Common myeloid progenitor, CD34-positive (primary cell): ENCODE data around the gene HOXC9.

Source experiments
- CTCF ChIA-PET: fragments of 350-600 bp; sonication (Branson Sonifier 250); formaldehyde crosslinking; loops from one replicate; lab custom pipeline; 2021; ENCODE audit warnings: antibody characterized with exemption; lab: Charles Lee
- POLR2A ChIA-PET: fragments of 350-600 bp; sonication (Branson Sonifier 250); formaldehyde crosslinking; loops from one replicate; lab custom pipeline; 2021; ENCODE audit warnings: antibody characterized with exemption; lab: Charles Lee
- DNase-seq, 3 donors: peaks; one replicate each; pipeline versions ENCODE4 v3.0.0 to v3.0.0-alpha.2; 2013
- H3K27ac ChIP-seq, 2 experiments: 1 replicate in 1 of 2; 2 replicates in 1 of 2; pipeline ENCODE4 v1.7.0; 2013; ENCODE audit warnings: inconsistent platforms in 2 of 2, low read length in 2 of 2, mild to moderate bottlenecking in 2 of 2, low read depth in 1 of 2, moderate library complexity in 1 of 2; ENCODE audit not compliant: severe bottlenecking in 2 of 2, insufficient read depth in 1 of 2, poor library complexity in 1 of 2
- H3K27me3 ChIP-seq, 5 experiments: replicated peaks in 2 of 5; 1 replicate in 3 of 5; 2 replicates in 2 of 5; pipeline versions ENCODE4 v1.6.1 to v1.7.0; 2013; ENCODE audit warnings: low read length in 4 of 5, mild to moderate bottlenecking in 2 of 5, moderate library complexity in 2 of 5, inconsistent platforms in 1 of 5; ENCODE audit not compliant: insufficient read depth in 5 of 5, control insufficient read depth in 4 of 5
- H3K36me3 ChIP-seq, 4 experiments: 1 replicate in 2 of 4; 2 replicates in 2 of 4; pipeline versions ENCODE4 v1.6.1 to v1.7.0; 2013; ENCODE audit warnings: low read length in 3 of 4, control low read depth in 1 of 4, mild to moderate bottlenecking in 1 of 4; ENCODE audit not compliant: control insufficient read depth in 4 of 4, insufficient read depth in 4 of 4
- H3K4me1 ChIP-seq, 4 experiments: 1 replicate in 3 of 4; 2 replicates in 1 of 4; pipeline versions ENCODE4 v1.6.1 to v1.7.1; 2013; ENCODE audit warnings: low read length in 3 of 4, mild to moderate bottlenecking in 3 of 4, control low read depth in 1 of 4, inconsistent platforms in 1 of 4, moderate library complexity in 1 of 4; ENCODE audit not compliant: control insufficient read depth in 4 of 4, insufficient read depth in 4 of 4; ENCODE audit errors: control extremely low read depth in 1 of 4
- H3K4me3 ChIP-seq, 7 experiments: 1 replicate in 4 of 7; 2 replicates in 3 of 7; pipeline versions ENCODE4 v1.5.1 to v1.7.0; 2013; ENCODE audit warnings: mild to moderate bottlenecking in 7 of 7, low read length in 6 of 7, moderate library complexity in 6 of 7, inconsistent platforms in 2 of 7, low read depth in 2 of 7, control low read depth in 1 of 7; ENCODE audit not compliant: insufficient read depth in 4 of 7, control insufficient read depth in 1 of 7; ENCODE audit errors: extremely low read depth in 1 of 7
- H3K9me3 ChIP-seq, 5 experiments: 1 replicate in 4 of 5; 2 replicates in 1 of 5; pipeline versions ENCODE4 v1.6.1 to v1.7.1; 2013; ENCODE audit warnings: low read length in 4 of 5, mild to moderate bottlenecking in 2 of 5, inconsistent platforms in 1 of 5, low read depth in 1 of 5, moderate library complexity in 1 of 5; ENCODE audit not compliant: control insufficient read depth in 4 of 5, insufficient read depth in 2 of 5; ENCODE audit errors: control extremely low read depth in 1 of 5
- WGBS: methylation state at CpG from one replicate; pipeline ENCODE4 v1.1.5; 2013; ENCODE audit not compliant: insufficient coverage; 5-methylcytosine and 5-hydroxymethylcytosine counted together

HOXC9 gene

DNA sequence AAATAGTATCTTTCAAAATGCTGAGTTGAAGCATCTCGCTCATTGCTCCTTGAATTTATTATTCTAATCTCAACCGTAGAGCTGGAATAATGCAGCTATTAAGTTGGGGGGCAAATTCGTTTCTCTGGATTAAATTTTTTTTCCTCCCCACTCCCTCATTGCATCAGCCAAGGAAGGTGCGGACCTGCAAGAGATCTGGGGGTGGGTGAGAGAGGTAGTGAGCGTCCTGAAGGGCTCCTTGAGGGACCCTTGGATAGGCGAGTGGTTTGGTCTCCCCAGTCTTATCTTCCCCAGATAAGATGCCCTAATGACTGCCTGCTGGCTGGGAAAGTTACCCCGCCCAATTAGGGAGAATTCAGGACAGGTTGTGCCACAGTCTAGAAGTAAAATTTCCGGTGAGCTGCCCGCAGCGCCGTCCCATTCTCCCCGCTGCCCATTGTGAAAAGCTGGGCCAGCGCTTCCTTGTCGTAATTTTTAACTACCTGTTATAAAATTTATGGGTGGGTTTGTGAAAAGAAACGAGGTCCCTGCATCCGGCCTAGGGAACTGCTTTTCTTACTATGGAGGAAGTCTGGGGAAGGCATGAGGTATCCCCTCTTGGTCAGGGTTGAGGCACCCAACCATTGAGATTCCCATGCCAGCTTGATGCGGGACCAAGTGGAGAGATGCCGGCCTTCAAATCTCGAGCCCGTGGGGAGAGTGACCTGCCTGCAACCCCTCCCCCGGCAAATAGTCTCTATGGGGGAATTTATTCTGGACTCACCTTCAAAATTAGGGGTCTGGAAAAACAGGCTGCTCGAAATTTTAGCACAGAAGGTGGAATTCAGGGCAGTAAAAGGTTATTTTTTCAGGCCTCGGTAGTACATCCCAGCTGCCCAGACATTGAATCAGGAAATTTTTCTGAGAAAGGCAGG lies 15.3 kb downstream of the HOXC9 start:
- Histone ChIP-seq H3K27me3 (peaks cover 8 to 97% (median 58%) of the 10 kb centered on the region in 5 experiments), H3K4me3 (no peak overlapping the region), H3K4me1 (peaks cover 0 to 19% (median 9%) of the 10 kb centered on the region in 4 experiments), H3K27ac (no peak overlapping the region), H3K36me3 (no peaks in the 10 kb centered on the region), H3K9me3 (peaks cover 0 to 4% (median 0%) of the 10 kb centered on the region in 5 experiments)
- ChIA-PET POLR2A (no interaction called here), CTCF (interaction anchor here (0.6 to 2.6 kb wide), 12 partner anchors 9 to 199 kb away, joined by 4 to 7 read pairs (median 4); partner anchors contain the start of genes HOXC5 and SMUG1)
- DNase-seq, result no peak
- 6% methylated on average over 14 of the region's 23 CpGs for WGBS

DNA sequence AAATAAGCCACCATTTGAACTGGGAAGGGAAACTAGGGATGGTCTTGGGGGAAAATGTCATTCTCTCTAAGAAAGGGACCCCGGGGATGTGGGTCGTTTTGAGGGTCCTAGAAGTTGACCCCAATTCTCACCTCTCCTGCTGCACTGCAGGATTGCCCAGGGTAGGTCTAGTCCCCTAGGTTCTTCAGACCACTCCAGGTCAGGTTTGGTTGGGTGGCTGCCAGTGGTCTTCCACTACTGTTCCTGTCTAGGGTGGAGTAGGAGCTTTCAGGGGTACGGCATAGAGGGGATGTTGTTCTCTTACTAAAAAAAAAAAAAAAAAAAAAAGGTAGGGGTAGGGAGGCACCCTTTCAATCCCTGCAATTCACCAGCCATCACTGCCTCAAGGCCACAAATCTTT lies 16.1 kb downstream of the HOXC9 start:
- H3K27me3 ChIP-seq, result peaks cover 4 to 97% (median 57%) of the 10 kb centered on the region in 5 experiments
- no peaks in the 10 kb centered on the region for H3K36me3 ChIP-seq
- 6% methylated on average over 2 of the region's 3 CpGs for WGBS
- H3K27ac ChIP-seq, result no peak overlapping the region
- H3K4me1 ChIP-seq, result peaks cover 0 to 19% (median 9%) of the 10 kb centered on the region in 4 experiments
- H3K4me3 ChIP-seq, result no peak overlapping the region
- peaks cover 0 to 4% (median 0%) of the 10 kb centered on the region in 5 experiments for H3K9me3 ChIP-seq
- DNase-seq, result no peak
- CTCF ChIA-PET, result interaction anchor here (1.1 to 2.6 kb wide), 10 partner anchors 9 to 200 kb away, joined by 3 to 7 read pairs (median 4); partner anchors contain the start of genes HOXC5 and SMUG1
- POLR2A ChIA-PET, result no interaction called here

DNA sequence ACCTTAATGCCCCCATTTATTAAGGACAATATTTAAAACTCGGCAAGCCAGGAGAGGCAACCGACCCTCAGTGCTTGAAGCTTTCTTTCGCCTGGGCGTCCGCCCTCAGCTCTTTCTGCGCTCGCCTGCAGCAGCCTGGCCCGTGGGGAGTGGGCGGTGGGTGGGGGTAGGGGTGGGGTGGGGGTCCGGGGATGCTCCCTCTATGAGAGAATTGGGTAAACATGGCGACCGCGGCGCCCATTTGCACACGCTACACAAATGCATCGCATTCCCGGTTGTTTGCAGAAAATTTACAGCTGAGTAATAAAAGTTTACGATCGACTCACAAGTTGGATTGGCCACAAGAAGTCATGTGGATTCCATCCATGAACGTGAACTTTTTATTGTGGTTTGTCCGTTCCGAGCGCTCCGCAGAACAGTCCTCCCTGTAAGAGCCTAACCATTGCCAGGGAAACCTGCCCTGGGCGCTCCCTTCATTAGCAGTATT lies 16.6 kb downstream of the HOXC9 start:
- H3K27me3 ChIP-seq, result peaks cover 3 to 97% (median 59%) of the 10 kb centered on the region in 5 experiments
- H3K36me3 ChIP-seq, result no peaks in the 10 kb centered on the region
- POLR2A ChIA-PET, result no interaction called here
- 2% methylated on average over 14 of the region's 25 CpGs for WGBS
- DNase-seq, result no peak
- peaks cover 0 to 19% (median 9%) of the 10 kb centered on the region in 4 experiments for H3K4me1 ChIP-seq
- CTCF ChIA-PET, result interaction anchor here (0.8 to 2.6 kb wide), 10 partner anchors 10 to 200 kb away, joined by 3 to 7 read pairs (median 4); partner anchors contain the start of gene HOXC5
- no peak overlapping the region for H3K27ac ChIP-seq
- no peak overlapping the region for H3K4me3 ChIP-seq
- H3K9me3 ChIP-seq, result peaks cover 0 to 4% (median 0%) of the 10 kb centered on the region in 5 experiments

DNA sequence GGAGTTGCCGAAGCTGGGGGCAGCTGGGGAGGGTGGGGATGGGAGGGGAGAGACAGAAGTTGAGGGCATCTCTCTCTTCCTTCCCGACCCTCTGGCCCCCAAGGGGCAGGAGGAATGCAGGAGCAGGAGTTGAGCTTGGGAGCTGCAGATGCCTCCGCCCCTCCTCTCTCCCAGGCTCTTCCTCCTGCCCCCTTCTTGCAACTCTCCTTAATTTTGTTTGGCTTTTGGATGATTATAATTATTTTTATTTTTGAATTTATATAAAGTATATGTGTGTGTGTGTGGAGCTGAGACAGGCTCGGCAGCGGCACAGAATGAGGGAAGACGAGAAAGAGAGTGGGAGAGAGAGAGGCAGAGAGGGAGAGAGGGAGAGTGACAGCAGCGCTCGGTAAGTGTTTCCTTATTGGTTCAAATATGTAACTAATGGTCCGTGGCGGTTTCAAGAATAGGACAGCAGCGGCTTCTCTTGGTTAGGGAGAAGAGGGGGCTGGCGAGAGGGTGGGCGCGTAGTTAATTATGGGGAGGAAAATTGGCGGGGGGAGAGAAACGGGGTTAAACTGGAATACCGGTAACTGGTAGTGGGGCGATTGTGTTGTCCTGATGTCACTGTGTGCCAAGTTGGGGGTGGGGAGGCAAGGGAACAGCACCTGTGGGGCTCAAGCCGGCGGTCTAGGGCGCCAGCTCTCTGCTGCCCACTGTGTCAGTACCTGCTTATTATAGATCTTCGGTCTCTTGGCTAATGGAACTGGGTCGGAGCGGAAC lies 17.2 kb downstream of the HOXC9 start:
- Histone ChIP-seq H3K4me1 (peaks cover 0 to 19% (median 9%) of the 10 kb centered on the region in 4 experiments), H3K27me3 (peaks cover 4 to 99% (median 59%) of the 10 kb centered on the region in 5 experiments), H3K9me3 (peaks cover 0 to 4% (median 0%) of the 10 kb centered on the region in 5 experiments), H3K27ac (peak overlapping the region in 1 of 2 experiments; percentile 54), H3K4me3 (peak overlapping the region in 4 of 7 experiments; percentile 26 to 64 (median 43)), H3K36me3 (no peaks in the 10 kb centered on the region)
- POLR2A ChIA-PET, result no interaction called here
- DNase-seq, result no peak
- CTCF ChIA-PET, result interaction anchor here (0.8 to 2.6 kb wide), 9 partner anchors 10 to 199 kb away, joined by 3 to 7 read pairs (median 4); partner anchors contain the start of gene HOXC5
- 3% methylated on average over 16 of the region's 24 CpGs for WGBS

DNA sequence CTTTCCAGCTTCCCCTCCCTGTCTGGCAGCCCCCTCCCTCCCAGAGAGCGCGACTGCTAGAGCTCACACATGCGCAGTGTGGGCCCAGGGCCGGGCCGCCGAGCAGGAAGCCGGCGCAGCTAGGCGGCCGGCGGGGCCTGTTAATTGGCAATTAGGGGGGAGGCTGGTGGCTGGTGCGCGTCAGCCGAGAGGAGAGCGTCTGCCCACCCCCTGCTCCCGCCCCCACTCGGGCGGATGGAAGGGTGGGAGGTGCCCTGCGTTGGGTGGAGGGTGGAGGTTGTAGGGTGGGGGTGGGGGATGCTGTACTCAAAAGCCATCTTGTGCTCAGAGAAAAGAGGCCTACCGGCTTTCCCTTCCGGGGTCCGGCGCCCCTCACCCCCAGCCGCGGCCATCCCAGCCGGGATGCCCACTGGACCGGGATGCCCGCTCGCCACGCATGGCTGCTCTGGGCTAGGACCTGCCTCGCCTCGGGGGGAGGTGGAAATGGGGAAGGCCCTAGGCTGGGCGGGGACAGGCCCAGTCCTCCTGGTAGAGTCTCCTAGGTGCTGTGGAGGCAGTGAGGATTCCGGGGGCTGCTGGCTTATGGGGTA lies 18.0 kb downstream of the HOXC9 start:
- DNase-seq, result peak; percentile 48 to 66 (median 61)
- POLR2A ChIA-PET, result no interaction called here
- H3K27me3 ChIP-seq, result peaks cover 5 to 99% (median 58%) of the 10 kb centered on the region in 5 experiments

DNA sequence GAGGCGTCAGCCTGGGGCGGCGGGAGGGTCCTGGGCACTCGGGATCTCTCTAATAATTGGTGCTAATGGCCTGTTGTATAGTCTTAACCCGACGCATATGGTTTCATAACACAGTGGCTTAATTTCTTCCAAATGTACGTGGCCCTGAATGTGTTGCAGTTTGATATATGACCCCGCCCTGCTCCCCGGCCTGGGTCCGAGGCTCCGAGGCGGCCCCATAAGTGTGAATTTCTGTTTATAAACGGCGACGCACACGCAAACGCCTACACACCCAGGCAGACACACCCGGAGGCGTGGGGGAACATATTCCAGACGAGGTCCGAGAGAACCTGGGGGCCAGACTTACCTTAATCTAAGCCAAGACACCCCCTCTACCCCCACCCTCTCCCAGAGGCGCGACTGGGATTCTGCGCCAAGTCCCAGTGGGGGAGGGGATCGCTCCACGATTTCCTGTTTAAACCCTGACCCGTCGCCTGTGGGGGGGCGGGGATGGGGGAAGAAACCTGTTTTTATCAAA lies 18.6 kb downstream of the HOXC9 start:
- WGBS, result 26% methylated on average over 15 of the region's 29 CpGs
- DNase-seq, result no peak
- Histone ChIP-seq H3K36me3 (no peaks in the 10 kb centered on the region), H3K4me1 (peaks cover 0 to 19% (median 9%) of the 10 kb centered on the region in 4 experiments), H3K9me3 (peaks cover 0 to 4% (median 0%) of the 10 kb centered on the region in 5 experiments), H3K27ac (peak overlapping the region in 1 of 2 experiments; percentile 54), H3K27me3 (peaks cover 5 to 99% (median 56%) of the 10 kb centered on the region in 5 experiments), H3K4me3 (peak overlapping the region in 3 of 7 experiments; percentile 26 to 64 (median 59))
- ChIA-PET POLR2A (no interaction called here), CTCF (interaction anchor here (1.1 kb wide), 1 partner anchor 9 kb away, joined by 3 read pairs; no protein-coding TSS in a partner anchor)

More for the DNA sequence above, 18.0 kb downstream of the HOXC9 start:
- H3K4me1 ChIP-seq, result peaks cover 0 to 19% (median 9%) of the 10 kb centered on the region in 4 experiments
- CTCF ChIA-PET, result interaction anchor here (1.1 to 2.6 kb wide), 3 partner anchors 9 to 196 kb away, joined by 3 to 7 read pairs (median 7); partner anchors contain the start of gene HOXC5
- no peaks in the 10 kb centered on the region for H3K36me3 ChIP-seq
- peak overlapping the region in 1 of 2 experiments; percentile 54 for H3K27ac ChIP-seq
- peak overlapping the region in 5 of 7 experiments; percentile 10 to 64 (median 27) for H3K4me3 ChIP-seq
- H3K9me3 ChIP-seq, result peaks cover 0 to 4% (median 0%) of the 10 kb centered on the region in 5 experiments
- WGBS, result 5% methylated on average over 18 of the region's 34 CpGs
